Hepatocyte (in vitro differentiated cells): ENCODE measurements around the gene CEP120. TPM values are rescaled to one million over a fixed set of nuclear protein-coding genes. Genes with fewer than 3 reads are reported as not detected.

Experiments used
- DNase-seq: peaks from one replicate; pipeline ENCODE4 v3.0.0-alpha.2; 2016; ENCODE audit warnings: low spot score
- H2AFZ ChIP-seq: fragments of 200-600 bp; sonication (generic); 2 replicates; pipeline ENCODE4 v1.6.0; 2016; ENCODE audit warnings: antibody characterized with exemption, mild to moderate bottlenecking
- H3K27ac ChIP-seq: fragments of 200-600 bp; sonication (generic); 2 replicates; pipeline ENCODE4 v1.5.1; 2016; ENCODE audit warnings: mild to moderate bottlenecking
- H3K27me3 ChIP-seq: fragments of 200-600 bp; sonication (generic); 2 replicates; pipeline ENCODE4 v1.6.1; 2016
- H3K36me3 ChIP-seq: fragments of 200-600 bp; sonication (generic); replicated peaks from 2 replicates; pipeline ENCODE4 v1.5.1; 2016; ENCODE audit warnings: low read depth; ENCODE audit not compliant: insufficient read depth
- H3K4me1 ChIP-seq: fragments of 200-600 bp; sonication (generic); 2 replicates; pipeline ENCODE4 v1.5.1; 2016; ENCODE audit warnings: mild to moderate bottlenecking, moderate library complexity; ENCODE audit not compliant: insufficient read depth
- H3K4me2 ChIP-seq: fragments of 200-600 bp; sonication (generic); 2 replicates; pipeline ENCODE4 v1.6.0; 2016
- H3K4me3 ChIP-seq: fragments of 200-600 bp; sonication (generic); 2 replicates; pipeline ENCODE4 v1.5.1; 2016; ENCODE audit warnings: mild to moderate bottlenecking
- H3K79me2 ChIP-seq: fragments of 200-600 bp; sonication (generic); 2 replicates; pipeline ENCODE4 v1.6.0; 2017; ENCODE audit warnings: mild to moderate bottlenecking
- H3K9me2 ChIP-seq: fragments of 200-600 bp; sonication (generic); replicated peaks from 2 replicates; pipeline ENCODE4 v1.6.0; 2017; ENCODE audit warnings: mild to moderate bottlenecking; ENCODE audit not compliant: insufficient read depth
- H3K9me3 ChIP-seq: fragments of 200-600 bp; sonication (generic); 2 replicates; pipeline ENCODE4 v1.5.1; 2016; ENCODE audit warnings: low read depth, mild to moderate bottlenecking
- H4K20me1 ChIP-seq: fragments of 200-600 bp; sonication (generic); 2 replicates; pipeline ENCODE4 v1.6.0; 2016; ENCODE audit warnings: mild to moderate bottlenecking; ENCODE audit not compliant: insufficient read depth, poor library complexity, severe bottlenecking
- CTCF ChIP-seq: fragments of 200-600 bp; sonication (generic); IDR thresholded peaks from 2 replicates; pipeline ENCODE4 v1.5.1; 2016; ENCODE audit warnings: antibody characterized with exemption, mild to moderate bottlenecking; ENCODE audit not compliant: poor library complexity
- EZH2 ChIP-seq: fragments of 200-600 bp; sonication (generic); IDR thresholded peaks from 2 replicates; pipeline ENCODE4 v1.6.1; 2016; ENCODE audit warnings: antibody characterized with exemption, mild to moderate bottlenecking, borderline replicate concordance
- EZH2phosphoT487 ChIP-seq: fragments of 200-600 bp; sonication (generic); IDR thresholded peaks from one replicate; pipeline ENCODE4 v1.6.1; 2018; ENCODE audit warnings: antibody characterized with exemption, mild to moderate bottlenecking, low read depth, moderate library complexity; ENCODE audit not compliant: unreplicated experiment, severe bottlenecking
- WGBS: methylation state at CpG from one replicate; pipeline ENCODE4 v1.1.6; 2016; ENCODE audit warnings: low lambda C conversion rate; ENCODE audit errors: missing lambda C conversion rate; 5-methylcytosine and 5-hydroxymethylcytosine counted together
- polyA plus RNA-seq: library from polyadenylated mRNA; unstranded; fragments of >200 nt; fragmentation: Nextera tagmentation; extraction: Ambion mirVana; gene quantifications from 2 replicates; pipeline ENCODE4 v1.2.1, GENCODE V29; 2016
- total RNA-seq: library from RNA; depleted of rRNA; stranded (reverse); fragments of >200 nt; gene quantifications from 2 replicates; pipeline ENCODE4 v1.2.3, GENCODE V29; 2014

Gene CEP120
- total and polyA plus RNA-seq, 2 experiments from 2014 or later = 5.7 to 17.5 TPM

GRCh38 chr5:123429993-123430392 is 6.8 kb upstream of the CEP120 start:
- no peaks in the 10 kb centered on the region for H3K36me3 ChIP-seq
- H3K79me2 ChIP-seq = no peaks in the 10 kb centered on the region
- peak; percentile 69 for DNase-seq
- WGBS = 78% methylated on average over 2 of the region's 2 CpGs
- H3K9me3 ChIP-seq = no peaks in the 10 kb centered on the region
- no peak overlapping the region for H2AFZ ChIP-seq
- peaks cover 13% of the 10 kb centered on the region for H3K4me1 ChIP-seq
- H3K4me3 ChIP-seq = no peak overlapping the region
- H3K4me2 ChIP-seq = no peak overlapping the region
- H3K27ac ChIP-seq = peak overlapping the region; percentile 77
- H4K20me1 ChIP-seq = no peaks in the 10 kb centered on the region
- H3K9me2 ChIP-seq = no peaks in the 10 kb centered on the region
- H3K27me3 ChIP-seq = no peaks in the 10 kb centered on the region
- TF ChIP-seq EZH2phosphoT487 (no peak), CTCF (no peak), EZH2 (no peak)

DNA sequence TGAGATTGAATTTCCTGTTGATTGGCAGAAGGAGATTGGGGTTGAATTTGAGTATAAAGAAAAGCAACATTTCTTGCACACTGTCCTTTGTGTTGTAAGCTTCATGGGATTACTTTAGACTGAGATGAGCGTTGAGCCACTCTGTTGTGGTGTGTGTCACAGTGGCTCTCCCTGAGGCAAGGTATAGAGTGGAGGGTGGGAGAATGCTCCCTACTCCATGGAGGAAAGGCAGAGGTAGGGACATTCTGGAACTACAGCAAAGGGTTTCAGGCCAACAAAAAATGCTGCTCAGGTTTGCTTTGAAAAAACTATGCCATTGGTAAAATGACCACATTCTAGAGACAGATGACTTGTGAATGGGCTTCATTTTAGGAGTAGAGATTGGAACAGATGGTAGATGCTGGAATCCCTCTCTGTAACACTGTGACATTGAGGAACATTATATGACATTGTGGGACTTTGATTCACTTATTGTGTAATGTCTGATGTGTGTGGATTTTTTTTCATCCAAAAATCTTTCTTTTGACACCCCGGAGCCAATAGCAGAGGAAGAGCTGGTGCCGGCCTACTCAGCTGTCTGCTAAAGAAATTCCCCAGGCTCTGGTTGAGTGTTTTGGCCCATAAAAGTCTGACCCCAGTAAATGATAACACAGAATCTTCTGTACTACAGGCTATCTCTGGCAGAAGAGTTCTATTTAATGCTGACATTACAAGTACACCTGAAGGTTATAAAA is 6.2 kb upstream of the CEP120 start:
- no peaks in the 10 kb centered on the region for H3K36me3 ChIP-seq
- H3K27me3 ChIP-seq = no peaks in the 10 kb centered on the region
- peak overlapping the region; percentile 51 for H3K4me2 ChIP-seq
- H3K79me2 ChIP-seq = no peaks in the 10 kb centered on the region
- H3K4me3 ChIP-seq = no peak overlapping the region
- no peak overlapping the region for H2AFZ ChIP-seq
- peak overlapping the region; percentile 77 for H3K27ac ChIP-seq
- no peaks in the 10 kb centered on the region for H3K9me3 ChIP-seq
- peaks cover 13% of the 10 kb centered on the region for H3K4me1 ChIP-seq
- peak; percentile 12 for DNase-seq
- WGBS = 72% methylated on average over 3 of the region's 3 CpGs
- no peaks in the 10 kb centered on the region for H3K9me2 ChIP-seq
- TF ChIP-seq CTCF = no peak
- no peak for TF ChIP-seq EZH2phosphoT487
- TF ChIP-seq EZH2 = no peak
- no peaks in the 10 kb centered on the region for H4K20me1 ChIP-seq

GRCh38 chr5:123428521-123429220 is 5.5 kb upstream of the CEP120 start:
- Histone ChIP-seq H3K36me3 (no peaks in the 10 kb centered on the region), H3K4me1 (peaks cover 13% of the 10 kb centered on the region), H3K9me3 (no peaks in the 10 kb centered on the region), H3K4me2 (peak overlapping the region; percentile 51), H3K27ac (peak overlapping the region; percentile 77), H3K4me3 (no peak overlapping the region), H3K9me2 (no peaks in the 10 kb centered on the region), H2AFZ (no peak overlapping the region), H3K79me2 (no peaks in the 10 kb centered on the region), H3K27me3 (no peaks in the 10 kb centered on the region), H4K20me1 (no peaks in the 10 kb centered on the region)
- no peak for TF ChIP-seq EZH2phosphoT487
- DNase-seq = peak; percentile 7
- 77% methylated on average over 3 of the region's 3 CpGs for WGBS

DNA sequence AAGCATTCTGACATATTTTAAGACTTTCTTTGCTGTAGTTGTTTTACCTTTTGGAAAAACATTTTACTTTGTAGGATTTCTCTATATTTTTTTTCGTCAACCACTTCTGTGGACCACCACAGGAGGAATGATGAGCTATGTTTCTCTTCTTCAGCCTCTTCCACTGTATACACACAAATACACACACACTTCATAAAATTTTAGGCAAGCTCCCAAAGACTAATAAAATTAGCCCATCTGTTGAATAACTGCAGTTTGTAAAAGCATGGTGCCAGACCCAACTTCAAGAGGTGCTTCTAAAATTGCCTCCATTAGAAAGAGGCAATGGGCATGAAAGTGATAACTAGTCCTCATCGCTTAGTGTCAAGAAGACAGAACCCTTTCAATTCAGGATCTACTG is 4.1 kb upstream of the CEP120 start:
- WGBS = 94% methylated on average over 2 of the region's 2 CpGs
- Histone ChIP-seq H2AFZ (no peak overlapping the region), H3K9me3 (no peaks in the 10 kb centered on the region), H3K9me2 (no peaks in the 10 kb centered on the region), H3K27ac (no peak overlapping the region), H3K4me1 (peaks cover 14% of the 10 kb centered on the region), H3K4me3 (no peak overlapping the region), H3K36me3 (no peaks in the 10 kb centered on the region), H3K4me2 (no peak overlapping the region), H4K20me1 (no peaks in the 10 kb centered on the region), H3K27me3 (no peaks in the 10 kb centered on the region), H3K79me2 (peaks cover 5% of the 10 kb centered on the region)
- no peak for DNase-seq
- TF ChIP-seq CTCF (no peak), EZH2 (no peak), EZH2phosphoT487 (no peak)
